Liver (tissue), 3 donors: ENCODE measurements around the gene SRSF8.
"Not testable (repeated sequence)": the region's sequence is repeated elsewhere in the genome, so short reads cannot be mapped to it uniquely, and the experiment has no call there.

Source experiments
- EGR1 ChIP-seq, 2 donors: IDR thresholded peaks; 2 replicates each; pipeline ENCODE4 v1.6.1; 2016 to 2018; ENCODE audit warnings: antibody characterized with exemption in 2 of 2, low read depth in 2 of 2
- FOXA1 ChIP-seq: IDR thresholded peaks from 2 replicates; pipeline ENCODE4 v1.6.1; 2016; ENCODE audit warnings: antibody characterized with exemption
- JUND ChIP-seq, 2 donors: IDR thresholded peaks; 2 replicates each; pipeline ENCODE4 v1.6.1; 2016; ENCODE audit warnings: antibody characterized with exemption in 2 of 2
- RAD21 ChIP-seq, 2 donors: IDR thresholded peaks; 2 replicates each; pipeline ENCODE4 v1.6.1; 2016; ENCODE audit warnings: antibody characterized with exemption in 2 of 2, mild to moderate bottlenecking in 2 of 2
- SP1 ChIP-seq: IDR thresholded peaks from 2 replicates; pipeline ENCODE4 v1.6.1; 2018; ENCODE audit warnings: antibody characterized with exemption, mild to moderate bottlenecking
- TF ChIP-seq, protein P1 (sequence below): fragments of 150-350 bp; IDR thresholded peaks from 2 replicates; pipeline ENCODE4 v1.5.1; 2017; ENCODE audit warnings: improper control_type of control experiment, low read depth, low read length; ENCODE audit not compliant: missing input control
- TF ChIP-seq, protein P2 (sequence below): IDR thresholded peaks from 2 replicates; pipeline ENCODE4 v1.6.1; 2016; ENCODE audit warnings: antibody characterized with exemption
- TF ChIP-seq, protein P3 (sequence below): IDR thresholded peaks from 2 replicates; pipeline ENCODE4 v1.6.1; 2016; ENCODE audit warnings: antibody characterized with exemption
- donor health status: healthy.
- donor health status: healthy.

DNA sequence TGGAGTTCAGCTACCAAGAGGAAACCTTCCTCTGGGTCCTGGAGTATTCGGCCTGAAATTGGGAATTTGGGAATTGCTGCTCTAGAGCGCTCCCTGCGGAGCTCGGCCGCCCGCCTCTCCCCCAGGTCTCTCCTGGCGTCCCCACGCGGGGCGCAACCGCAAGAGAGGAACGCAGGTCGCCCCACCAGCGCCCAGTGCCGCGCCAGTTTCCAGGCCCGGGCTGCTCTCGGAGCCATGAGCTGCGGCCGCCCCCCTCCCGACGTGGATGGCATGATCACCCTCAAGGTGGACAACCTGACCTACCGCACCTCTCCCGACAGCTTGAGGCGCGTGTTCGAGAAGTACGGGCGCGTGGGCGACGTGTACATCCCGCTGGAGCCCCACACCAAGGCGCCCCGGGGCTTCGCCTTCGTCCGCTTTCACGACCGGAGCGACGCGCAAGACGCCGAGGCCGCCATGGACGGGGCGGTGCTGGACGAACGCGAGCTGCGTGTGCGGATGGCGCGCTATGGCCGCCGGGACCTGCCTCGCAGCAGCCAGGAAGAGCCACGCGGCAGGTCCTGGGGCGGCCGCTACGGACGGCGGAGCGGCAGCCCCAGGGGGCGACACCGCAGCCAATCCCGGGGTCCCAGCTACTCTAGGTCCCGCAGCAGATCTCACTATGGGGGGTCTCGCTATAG, 29.2 kb upstream of the SRSF8 start:
- TF ChIP-seq, protein P1, sequence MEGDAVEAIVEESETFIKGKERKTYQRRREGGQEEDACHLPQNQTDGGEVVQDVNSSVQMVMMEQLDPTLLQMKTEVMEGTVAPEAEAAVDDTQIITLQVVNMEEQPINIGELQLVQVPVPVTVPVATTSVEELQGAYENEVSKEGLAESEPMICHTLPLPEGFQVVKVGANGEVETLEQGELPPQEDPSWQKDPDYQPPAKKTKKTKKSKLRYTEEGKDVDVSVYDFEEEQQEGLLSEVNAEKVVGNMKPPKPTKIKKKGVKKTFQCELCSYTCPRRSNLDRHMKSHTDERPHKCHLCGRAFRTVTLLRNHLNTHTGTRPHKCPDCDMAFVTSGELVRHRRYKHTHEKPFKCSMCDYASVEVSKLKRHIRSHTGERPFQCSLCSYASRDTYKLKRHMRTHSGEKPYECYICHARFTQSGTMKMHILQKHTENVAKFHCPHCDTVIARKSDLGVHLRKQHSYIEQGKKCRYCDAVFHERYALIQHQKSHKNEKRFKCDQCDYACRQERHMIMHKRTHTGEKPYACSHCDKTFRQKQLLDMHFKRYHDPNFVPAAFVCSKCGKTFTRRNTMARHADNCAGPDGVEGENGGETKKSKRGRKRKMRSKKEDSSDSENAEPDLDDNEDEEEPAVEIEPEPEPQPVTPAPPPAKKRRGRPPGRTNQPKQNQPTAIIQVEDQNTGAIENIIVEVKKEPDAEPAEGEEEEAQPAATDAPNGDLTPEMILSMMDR, result not testable (repeated sequence)
- TF ChIP-seq SP1; RAD21 (IDR thresholded peaks at IDR 0.05); JUND (IDR thresholded peaks at IDR 0.05); FOXA1; EGR1 (IDR thresholded peaks at IDR 0.05; ENCODE audit: low read depth in 2 of 2): not testable (repeated sequence)
- TF ChIP-seq, protein P2, sequence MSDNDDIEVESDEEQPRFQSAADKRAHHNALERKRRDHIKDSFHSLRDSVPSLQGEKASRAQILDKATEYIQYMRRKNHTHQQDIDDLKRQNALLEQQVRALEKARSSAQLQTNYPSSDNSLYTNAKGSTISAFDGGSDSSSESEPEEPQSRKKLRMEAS, result not testable (repeated sequence)
- TF ChIP-seq, protein P3, sequence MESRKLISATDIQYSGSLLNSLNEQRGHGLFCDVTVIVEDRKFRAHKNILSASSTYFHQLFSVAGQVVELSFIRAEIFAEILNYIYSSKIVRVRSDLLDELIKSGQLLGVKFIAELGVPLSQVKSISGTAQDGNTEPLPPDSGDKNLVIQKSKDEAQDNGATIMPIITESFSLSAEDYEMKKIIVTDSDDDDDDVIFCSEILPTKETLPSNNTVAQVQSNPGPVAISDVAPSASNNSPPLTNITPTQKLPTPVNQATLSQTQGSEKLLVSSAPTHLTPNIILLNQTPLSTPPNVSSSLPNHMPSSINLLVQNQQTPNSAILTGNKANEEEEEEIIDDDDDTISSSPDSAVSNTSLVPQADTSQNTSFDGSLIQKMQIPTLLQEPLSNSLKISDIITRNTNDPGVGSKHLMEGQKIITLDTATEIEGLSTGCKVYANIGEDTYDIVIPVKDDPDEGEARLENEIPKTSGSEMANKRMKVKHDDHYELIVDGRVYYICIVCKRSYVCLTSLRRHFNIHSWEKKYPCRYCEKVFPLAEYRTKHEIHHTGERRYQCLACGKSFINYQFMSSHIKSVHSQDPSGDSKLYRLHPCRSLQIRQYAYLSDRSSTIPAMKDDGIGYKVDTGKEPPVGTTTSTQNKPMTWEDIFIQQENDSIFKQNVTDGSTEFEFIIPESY, result not testable (repeated sequence)
